Measurements from ENCODE around the gene EEF1AKMT1. TPM values are rescaled to one million over a fixed set of nuclear protein-coding genes. Genes with fewer than 3 reads are reported as not detected.

EEF1AKMT1 gene
- total RNA-seq, 1 experiment from 2014 or later, result 6.1 TPM

- Histone ChIP-seq H3K23me2 (ENCODE audit: insufficient read length, low read depth, low read length, poor library complexity, severe bottlenecking) (no peaks in the 10 kb centered on the region), H3K18ac (ENCODE audit: insufficient read length, low read depth, low read length) (no peak overlapping the region), H3K9me3 (ENCODE audit: control insufficient read depth, low read depth, low read length) (no peaks in the 10 kb centered on the region), H3K27me3 (ENCODE audit: insufficient read depth, low read length) (no peaks in the 10 kb centered on the region), H2AFZ (ENCODE audit: low read length) (no peak overlapping the region), H3K4ac (ENCODE audit: low read depth, low read length) (no peak overlapping the region), H3K56ac (ENCODE audit: insufficient read length, low read depth, low read length) (no peak overlapping the region), H3K14ac (ENCODE audit: insufficient read depth, low read length) (no peak overlapping the region), H2BK12ac (ENCODE audit: insufficient read length, low read depth, low read length) (no peak overlapping the region), H3K79me2 (ENCODE audit: insufficient read depth, low read length) (no peaks in the 10 kb centered on the region), H3K4me1 (ENCODE audit: insufficient read depth, low read length) (no peaks in the 10 kb centered on the region; the same call in 1 of the 2 replicates), H2BK120ac (ENCODE audit: low read depth, low read length, poor library complexity, severe bottlenecking) (no peak overlapping the region), H4K91ac (ENCODE audit: insufficient read length, low read depth, low read length) (no peak overlapping the region), H4K5ac (ENCODE audit: insufficient read length, low read depth, low read length) (no peak overlapping the region), H3K27ac (ENCODE audit: insufficient read length, low read depth, low read length) (no peak overlapping the region), H2BK20ac (ENCODE audit: low read depth, low read length, poor library complexity, severe bottlenecking) (no peak overlapping the region), H4K8ac (replicated peaks; ENCODE audit: insufficient read length, low read depth, low read length) (no peak overlapping the region), H3K23ac (ENCODE audit: insufficient read length, low read depth, low read length) (no peak overlapping the region), H2AK5ac (ENCODE audit: insufficient read length, low read length) (no peak overlapping the region), H3T11ph (ENCODE audit: low read length) (no peak overlapping the region), H3K9ac (ENCODE audit: extremely low read depth, insufficient read length, low read length) (no peak overlapping the region), H2BK5ac (ENCODE audit: insufficient read length, low read length) (no peak overlapping the region), H3K4me2 (ENCODE audit: insufficient read depth, insufficient read length, low read length) (no peak overlapping the region), H2BK15ac (ENCODE audit: low read depth, low read length) (no peak overlapping the region), H3K79me1 (ENCODE audit: insufficient read depth, low read depth, low read length, poor library complexity, severe bottlenecking) (no peaks in the 10 kb centered on the region), H4K20me1 (ENCODE audit: control insufficient read depth, insufficient read depth, insufficient read length) (no peaks in the 10 kb centered on the region)
- Mint-ChIP-seq H3K27me3 (ENCODE audit: low read depth) (no peaks in the 10 kb centered on the region), H3K9me3 (no peaks in the 10 kb centered on the region), H3K4me1 (peaks cover 11 to 12% of the 10 kb centered on the region in 2 experiments), H3K36me3 (ENCODE audit: insufficient read depth in 1 of 3, low read depth in 3 of 3) (no peaks in the 10 kb centered on the region), H3K27ac (no peak overlapping the region), H3K4me3 (no peak overlapping the region)
- no CpG with 5 or more reads among the region's 4 CpGs for WGBS (ENCODE audit: extremely low coverage, insufficient read length, low lambda C conversion rate)
- TF ChIP-seq CTCF (conservative IDR thresholded peaks at IDR 0.05), result no peak
- DNase-seq, result no peak
Measured at GRCh38 chr13:20691616-20692015, 82.1 kb downstream of the EEF1AKMT1 start.

All from H9 (cell line).